NCI-H2081 (cell line): ENCODE measurements around the gene SLC23A1.
A peak's percentile ranks its signal among the peaks of the same experiment; 100 is the strongest.
"Not testable (repeated sequence)": the region's sequence is repeated elsewhere in the genome, so short reads cannot be mapped to it uniquely, and the experiment has no call there.

Source experiments
- DNase-seq, 2 experiments: peaks; one replicate each; lab custom pipeline; 2025; lab: John Stamatoyannopoulos, UW

Gene SLC23A1

GRCh38 chr5:139369181-139369580, 13.9 kb downstream of the SLC23A1 start:
- no peak for DNase-seq

- DNase-seq, result no peak
Measured at GRCh38 chr5:139368613-139369012, 14.5 kb downstream of the SLC23A1 start.

- DNase-seq, result no peak
Measured at GRCh38 chr5:139364466-139364865, 18.6 kb downstream of the SLC23A1 start.

DNA sequence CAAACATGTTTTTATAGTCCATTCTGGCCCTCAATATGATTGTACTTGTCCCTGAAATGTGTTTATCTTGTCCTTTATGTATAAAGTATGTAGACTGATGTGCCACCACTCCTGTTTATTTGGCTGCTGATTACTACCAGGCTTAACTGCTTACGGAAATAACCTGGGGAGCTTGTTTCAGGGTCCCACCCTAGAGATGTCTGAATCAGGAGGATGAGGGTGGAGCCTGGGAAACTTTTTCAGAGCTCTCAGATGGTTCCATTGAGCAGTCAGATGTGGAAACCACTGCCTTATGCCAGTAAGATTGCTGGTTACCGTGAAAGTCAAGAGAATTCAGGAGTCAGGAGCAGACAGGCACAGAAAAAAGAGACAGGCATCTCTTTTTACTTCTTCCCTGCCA, 19.2 kb downstream of the SLC23A1 start:
- no peak for DNase-seq

GRCh38 chr5:139361835-139362429, 21.2 kb downstream of the SLC23A1 start:
- DNase-seq, result no peak

DNA sequence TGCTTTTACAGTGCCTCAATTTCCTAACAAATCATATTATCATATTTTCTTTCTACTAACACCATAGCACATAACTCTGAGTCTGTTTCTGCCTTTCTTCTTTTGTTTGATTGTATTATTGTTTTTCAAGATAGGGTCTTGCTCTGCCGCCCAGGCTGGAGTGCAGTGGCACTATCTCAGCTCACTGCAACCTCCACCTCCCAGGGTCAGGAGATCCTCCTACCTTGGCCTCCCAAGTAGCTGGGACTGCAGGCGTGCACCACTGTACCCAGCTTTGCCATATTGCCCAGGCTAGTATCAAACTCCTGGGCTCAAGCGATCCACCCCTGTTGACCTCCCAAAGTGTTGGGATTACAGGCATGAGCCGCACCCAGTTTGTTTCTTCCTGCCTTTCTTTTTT, 22.7 kb downstream of the SLC23A1 start:
- no peak for DNase-seq

GRCh38 chr5:139358064-139358463, 25.0 kb downstream of the SLC23A1 start:
- no peak for DNase-seq

DNA sequence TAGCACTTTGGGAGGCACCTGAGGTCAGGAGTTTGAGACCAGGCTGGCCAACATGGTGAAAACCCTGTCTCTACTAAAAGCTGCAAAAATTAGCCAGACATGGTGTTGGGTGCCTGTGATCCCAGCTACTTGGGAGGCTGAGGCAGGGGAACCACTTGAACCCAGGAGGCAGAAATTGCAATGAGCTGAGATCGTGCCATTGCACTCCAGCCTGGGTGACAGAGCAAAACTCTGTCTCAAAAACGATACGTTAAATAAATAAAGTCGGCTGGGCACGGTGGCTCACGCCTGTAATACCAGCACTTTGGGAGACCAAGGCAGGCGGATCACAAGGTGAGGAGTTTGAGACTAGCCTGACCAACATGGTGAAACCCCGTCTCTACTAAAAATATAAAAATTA, 27.2 kb downstream of the SLC23A1 start:
- not testable (repeated sequence) for DNase-seq

DNA sequence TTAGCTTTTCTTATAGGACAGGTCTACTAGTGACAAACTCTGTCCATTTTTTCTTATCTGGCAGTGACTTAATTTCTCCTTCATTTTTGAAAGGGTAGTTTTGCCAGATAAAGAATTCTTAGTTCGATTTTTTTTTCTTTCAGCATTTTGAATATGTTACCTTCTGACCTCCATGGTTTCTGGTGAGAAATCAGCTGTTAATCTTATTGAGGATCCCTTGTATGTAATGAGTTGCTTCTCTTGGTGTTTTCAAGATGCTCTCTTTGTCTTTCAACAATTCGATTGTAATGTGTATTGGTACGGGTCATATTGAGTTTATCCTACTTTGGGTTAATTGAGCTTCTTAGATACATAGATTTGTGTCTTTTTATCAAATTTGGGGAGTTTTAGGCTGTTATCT, 28.9 kb downstream of the SLC23A1 start:
- no peak for DNase-seq

DNA sequence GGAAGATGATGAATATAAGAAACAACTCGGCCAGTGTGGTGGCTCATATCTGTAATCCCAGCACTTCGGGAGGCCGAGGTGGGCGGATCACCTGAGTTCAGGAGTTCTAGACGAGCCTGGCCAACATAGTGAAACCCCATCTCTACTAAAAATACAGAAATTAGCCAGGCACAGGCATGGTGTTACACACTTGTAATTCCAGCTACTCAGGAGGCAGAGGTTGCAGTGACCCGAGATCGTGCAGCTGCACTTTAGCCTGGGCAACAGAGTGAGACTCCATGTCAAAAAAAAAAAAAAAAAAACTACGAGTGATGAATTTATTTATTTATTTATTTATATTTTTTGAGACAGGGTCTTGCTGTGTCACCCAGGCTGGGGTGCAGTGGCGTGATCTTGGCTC, 35.2 kb downstream of the SLC23A1 start:
- not testable (repeated sequence) for DNase-seq

DNA sequence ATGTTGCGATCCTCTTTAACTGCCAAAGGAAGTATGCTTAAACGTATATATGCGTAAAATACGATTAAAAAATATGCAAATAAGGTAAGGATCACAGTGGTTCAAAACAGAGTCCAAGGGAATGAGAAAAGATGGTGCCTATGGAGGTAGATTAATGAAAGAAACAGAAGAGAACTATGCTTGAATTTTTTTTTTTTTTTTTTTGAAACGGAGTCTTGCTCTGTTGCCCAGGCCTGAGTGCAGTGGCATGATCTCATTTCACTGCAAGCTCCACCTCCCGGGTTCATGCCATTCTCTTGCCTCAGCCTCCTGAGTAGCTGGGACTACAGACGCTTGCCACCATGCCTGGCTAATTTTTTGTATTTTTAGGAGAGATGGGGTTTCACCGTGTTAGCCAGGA, 37.7 kb downstream of the SLC23A1 start:
- DNase-seq, result not testable (repeated sequence)

- DNase-seq, result no peak
Measured at GRCh38 chr5:139344177-139344576, 38.9 kb downstream of the SLC23A1 start.

GRCh38 chr5:139343476-139343875, 39.6 kb downstream of the SLC23A1 start:
- no peak for DNase-seq

DNA sequence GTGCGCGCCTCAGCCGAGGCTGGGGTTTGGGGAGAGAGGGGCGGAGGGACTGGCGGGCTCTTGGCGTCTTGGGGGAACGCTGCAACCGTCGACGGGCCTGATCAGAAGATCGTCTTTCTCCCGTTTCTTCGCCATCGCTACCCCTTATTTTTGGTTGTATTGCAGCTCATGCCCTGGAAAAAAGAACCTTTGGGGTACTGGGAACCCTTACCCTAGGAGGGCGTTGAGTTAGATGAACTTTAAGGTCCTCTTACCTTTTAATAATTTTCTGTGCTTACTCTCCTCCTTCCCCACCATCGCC, 40.7 kb downstream of the SLC23A1 start:
- no peak for DNase-seq

- DNase-seq, result peak; percentile 94 to 95
Measured at GRCh38 chr5:139341689-139342422, 41.2 kb downstream of the SLC23A1 start, which contains the start of gene PAIP2. Gene PAIP2, plus strand, starts transcription at chr5:139341854. Its CDS starts 21,931 bp downstream, at chr5:139363785.

DNA sequence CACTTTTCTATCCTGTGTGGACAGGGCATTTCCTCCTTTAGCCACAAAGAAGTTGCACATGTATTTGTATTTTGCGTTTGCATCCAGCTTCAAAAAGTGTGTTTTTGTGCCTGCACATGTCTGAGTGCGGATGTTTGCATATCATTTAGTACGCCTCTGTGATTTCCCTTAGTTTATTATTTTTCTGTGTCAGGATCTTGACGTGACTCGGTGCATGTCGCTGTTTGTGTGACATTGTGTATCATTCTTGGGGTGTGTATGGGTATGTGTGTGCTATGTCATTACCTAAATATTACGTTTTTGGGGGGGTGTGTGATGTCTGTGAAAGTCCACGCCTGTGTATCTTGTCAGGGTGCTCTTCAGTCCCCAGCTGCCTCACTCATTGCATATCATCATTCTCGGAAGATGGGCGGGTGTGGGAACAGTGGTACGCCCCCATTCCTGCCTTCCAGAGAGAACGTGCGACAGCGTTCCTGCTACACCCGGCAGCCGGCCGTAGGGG, 41.9 kb downstream of the SLC23A1 start:
- DNase-seq, result no peak

DNA sequence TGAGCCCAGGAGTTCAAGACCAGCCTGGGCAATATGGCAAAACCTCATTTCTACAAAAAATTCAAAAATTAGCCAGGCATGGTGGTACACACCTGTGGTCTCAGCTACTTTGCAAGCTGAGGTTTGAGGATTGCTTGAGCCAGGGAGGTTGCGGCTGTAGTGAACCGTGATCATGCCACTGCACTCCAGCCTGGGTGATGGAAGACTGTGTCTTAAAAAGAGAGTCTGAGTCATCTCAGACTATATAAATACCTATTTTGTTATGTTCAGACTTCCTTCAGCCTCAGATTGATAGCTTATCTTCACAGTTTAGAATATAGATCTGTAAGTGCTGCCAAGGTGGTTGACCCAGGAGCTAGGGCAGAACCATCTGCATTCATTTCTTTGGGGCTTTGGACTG, 43.0 kb downstream of the SLC23A1 start:
- DNase-seq, result no peak

DNA sequence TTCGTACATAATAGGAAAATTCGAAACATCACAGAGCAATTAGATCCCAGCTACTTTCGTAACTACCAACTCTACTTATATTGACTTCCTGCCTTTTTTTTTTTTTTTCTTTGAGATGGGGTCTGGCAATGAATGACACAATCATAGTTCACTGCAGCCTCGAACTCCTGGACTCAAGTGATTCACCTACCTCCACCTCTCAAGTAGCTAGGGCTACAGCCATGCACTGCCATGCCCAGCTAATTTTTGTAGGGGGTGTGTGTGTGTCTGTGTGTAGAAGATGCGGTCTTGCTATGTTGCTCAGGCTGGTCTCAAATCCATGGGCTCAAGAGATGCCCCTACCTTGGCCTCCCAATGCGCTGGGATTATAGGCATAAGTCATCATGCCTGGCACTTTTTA, 47.3 kb downstream of the SLC23A1 start:
- no peak for DNase-seq
